Measurements from ENCODE around the gene FYB1.

FYB1 gene

DNA sequence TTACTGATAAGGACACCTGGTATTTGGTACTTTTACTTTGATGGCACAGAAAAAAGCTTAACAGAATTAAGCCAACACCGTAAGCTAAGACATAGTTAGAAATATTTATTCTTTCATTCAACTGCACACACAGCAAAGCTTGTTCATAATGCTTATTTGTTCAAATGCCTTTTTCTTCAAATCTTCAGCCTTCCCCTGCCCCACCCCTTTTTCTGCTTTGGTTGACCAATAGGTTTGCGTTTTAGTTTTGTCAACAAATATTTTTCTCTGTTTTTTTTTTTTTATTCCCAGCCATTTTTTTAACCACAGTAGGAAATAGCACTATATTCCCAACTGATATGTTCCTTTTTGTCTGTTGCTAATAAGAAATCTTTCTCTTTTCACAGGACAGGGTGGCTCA lies 140.2 kb downstream of the FYB1 start:
- no peak overlapping the region for H3K14ac ChIP-seq (ENCODE audit: low read length)
- no peak overlapping the region for H2BK120ac ChIP-seq (ENCODE audit: low read depth, low read length)
- no peaks in the 10 kb centered on the region for H3K9me3 ChIP-seq (replicated peaks in 1 of 2; ENCODE audit: control insufficient read depth in 2 of 2, insufficient read depth in 1 of 2, low read depth in 1 of 2, low read length in 2 of 2)
- no peak overlapping the region for H3K4me3 ChIP-seq (ENCODE audit: low read length in 2 of 2)
- no peaks in the 10 kb centered on the region for H3K4me1 ChIP-seq (ENCODE audit: control insufficient read depth in 2 of 2, insufficient read depth in 1 of 2, low read depth in 1 of 2, low read length in 2 of 2)
- H3K36me3 ChIP-seq (replicated peaks in 1 of 2; ENCODE audit: control insufficient read depth in 2 of 2, insufficient read depth in 2 of 2, low read length in 2 of 2): no peaks in the 10 kb centered on the region
- H3K27me3 ChIP-seq (ENCODE audit: control insufficient read depth in 3 of 3, insufficient read depth in 3 of 3, low read depth in 1 of 3, low read length in 3 of 3): peaks cover 0 to 4% (median 0%) of the 10 kb centered on the region in 3 experiments
- H4K8ac ChIP-seq (ENCODE audit: low read depth, low read length): no peak overlapping the region
- no peak overlapping the region for H2BK5ac ChIP-seq (ENCODE audit: low read length)
- no peak overlapping the region for H3K23ac ChIP-seq (ENCODE audit: low read depth, low read length, poor library complexity)
- H2BK15ac ChIP-seq (ENCODE audit: low read length): no peak overlapping the region
- H2BK12ac ChIP-seq (ENCODE audit: low read length): no peak overlapping the region
- H3K9ac ChIP-seq (ENCODE audit: low read depth, low read length, poor library complexity): no peak overlapping the region
- H3K4me2 ChIP-seq (ENCODE audit: insufficient read depth, low read length, poor library complexity, severe bottlenecking): no peak overlapping the region
- no peaks in the 10 kb centered on the region for H3K79me1 ChIP-seq (ENCODE audit: low read depth, low read length)
- H3K18ac ChIP-seq (ENCODE audit: low read length): no peak overlapping the region
- WGBS, 2 donors (ENCODE audit: extremely low coverage in 2 of 2, insufficient read length in 2 of 2, insufficient replicate concordance in 1 of 2): no CpG with 5 or more reads among the region's 2 CpGs
- DNase-seq (ENCODE audit: low spot score): no peak
- no peak overlapping the region for H2AK5ac ChIP-seq (ENCODE audit: low read depth, low read length)
- no peak overlapping the region for H3K4ac ChIP-seq (ENCODE audit: low read length)
- no peak overlapping the region for H3K27ac ChIP-seq (replicated peaks; ENCODE audit: low read length)
- H2AFZ ChIP-seq (ENCODE audit: low read length): no peak overlapping the region
- H4K91ac ChIP-seq (ENCODE audit: low read depth, low read length, poor library complexity): no peak overlapping the region

DNA sequence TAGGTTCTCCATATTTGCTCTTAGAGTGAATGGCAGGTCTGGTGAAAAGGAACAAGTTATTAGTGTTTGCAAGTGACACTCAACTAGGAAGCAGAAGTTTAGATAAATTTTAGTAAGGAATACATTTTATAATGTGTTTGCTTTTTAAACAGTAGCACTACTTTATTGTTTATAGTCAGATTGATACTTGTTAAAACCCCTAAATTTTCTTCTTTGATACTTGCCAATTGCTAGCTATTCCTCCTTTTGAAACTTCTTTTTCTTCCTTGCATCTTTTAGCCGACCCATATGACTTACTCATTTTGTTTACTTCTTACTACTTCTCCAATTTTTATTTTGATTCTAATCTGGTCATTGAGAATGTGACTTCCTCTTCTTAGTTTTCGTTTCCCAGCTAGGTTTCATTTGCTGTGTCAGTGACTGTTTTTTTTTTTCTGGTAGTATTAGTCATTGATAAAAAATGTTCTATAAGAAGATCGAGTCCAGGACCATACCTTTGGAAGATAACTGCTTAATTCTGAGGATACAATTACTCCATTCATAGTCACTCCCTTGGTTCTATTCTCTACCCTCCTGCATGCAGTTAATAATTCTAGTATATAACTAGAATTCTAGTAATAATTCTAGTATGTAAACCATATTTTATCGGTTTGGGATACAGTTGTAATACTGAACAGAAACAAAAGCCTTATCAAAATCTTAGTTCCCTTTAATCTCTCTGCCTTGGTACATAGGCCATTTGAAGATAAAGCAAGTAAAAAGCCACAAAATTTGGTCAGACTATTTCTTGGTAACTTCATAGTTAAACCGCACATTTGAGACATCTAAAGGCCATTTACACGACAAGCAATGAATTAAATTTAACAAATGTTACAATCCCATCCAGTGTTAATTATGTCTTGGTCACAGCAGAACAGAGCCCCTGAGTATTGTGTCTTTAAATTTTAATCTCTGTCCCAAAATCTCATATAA lies 142.3 kb downstream of the FYB1 start:
- H3K4me1 ChIP-seq (ENCODE audit: control insufficient read depth in 2 of 2, insufficient read depth in 1 of 2, low read depth in 1 of 2, low read length in 2 of 2): peaks cover 0 to 3% of the 10 kb centered on the region in 2 donors
- H3K27ac ChIP-seq (replicated peaks; ENCODE audit: low read length): no peak overlapping the region
- H3K18ac ChIP-seq (ENCODE audit: low read length): no peak overlapping the region
- H3K27me3 ChIP-seq (ENCODE audit: control insufficient read depth in 3 of 3, insufficient read depth in 3 of 3, low read depth in 1 of 3, low read length in 3 of 3): peaks cover 0 to 4% (median 0%) of the 10 kb centered on the region in 3 experiments
- H3K4me3 ChIP-seq (ENCODE audit: low read length in 2 of 2): no peak overlapping the region
- H2BK120ac ChIP-seq (ENCODE audit: low read depth, low read length): no peak overlapping the region
- H2BK5ac ChIP-seq (ENCODE audit: low read length): no peak overlapping the region
- H3K79me1 ChIP-seq (ENCODE audit: low read depth, low read length): peaks cover 1% of the 10 kb centered on the region
- DNase-seq (ENCODE audit: low spot score): no peak
- no peaks in the 10 kb centered on the region for H3K36me3 ChIP-seq (replicated peaks in 1 of 2; ENCODE audit: control insufficient read depth in 2 of 2, insufficient read depth in 2 of 2, low read length in 2 of 2)
- H2BK12ac ChIP-seq (ENCODE audit: low read length): no peak overlapping the region
- H2AFZ ChIP-seq (ENCODE audit: low read length): no peak overlapping the region
- no peaks in the 10 kb centered on the region for H3K9me3 ChIP-seq (replicated peaks in 1 of 2; ENCODE audit: control insufficient read depth in 2 of 2, insufficient read depth in 1 of 2, low read depth in 1 of 2, low read length in 2 of 2)
- no peak overlapping the region for H3K4ac ChIP-seq (ENCODE audit: low read length)
- H2AK5ac ChIP-seq (ENCODE audit: low read depth, low read length): no peak overlapping the region
- no peak overlapping the region for H3K4me2 ChIP-seq (ENCODE audit: insufficient read depth, low read length, poor library complexity, severe bottlenecking)
- WGBS, 2 donors (ENCODE audit: extremely low coverage in 2 of 2, insufficient read length in 2 of 2, insufficient replicate concordance in 1 of 2): no CpG with 5 or more reads among the region's 6 CpGs
- no peak overlapping the region for H3K9ac ChIP-seq (ENCODE audit: low read depth, low read length, poor library complexity)
- no peak overlapping the region for H3K14ac ChIP-seq (ENCODE audit: low read length)
- no peak overlapping the region for H4K8ac ChIP-seq (ENCODE audit: low read depth, low read length)
- H2BK15ac ChIP-seq (ENCODE audit: low read length): no peak overlapping the region
- no peak overlapping the region for H4K91ac ChIP-seq (ENCODE audit: low read depth, low read length, poor library complexity)
- H3K23ac ChIP-seq (ENCODE audit: low read depth, low read length, poor library complexity): no peak overlapping the region

DNA sequence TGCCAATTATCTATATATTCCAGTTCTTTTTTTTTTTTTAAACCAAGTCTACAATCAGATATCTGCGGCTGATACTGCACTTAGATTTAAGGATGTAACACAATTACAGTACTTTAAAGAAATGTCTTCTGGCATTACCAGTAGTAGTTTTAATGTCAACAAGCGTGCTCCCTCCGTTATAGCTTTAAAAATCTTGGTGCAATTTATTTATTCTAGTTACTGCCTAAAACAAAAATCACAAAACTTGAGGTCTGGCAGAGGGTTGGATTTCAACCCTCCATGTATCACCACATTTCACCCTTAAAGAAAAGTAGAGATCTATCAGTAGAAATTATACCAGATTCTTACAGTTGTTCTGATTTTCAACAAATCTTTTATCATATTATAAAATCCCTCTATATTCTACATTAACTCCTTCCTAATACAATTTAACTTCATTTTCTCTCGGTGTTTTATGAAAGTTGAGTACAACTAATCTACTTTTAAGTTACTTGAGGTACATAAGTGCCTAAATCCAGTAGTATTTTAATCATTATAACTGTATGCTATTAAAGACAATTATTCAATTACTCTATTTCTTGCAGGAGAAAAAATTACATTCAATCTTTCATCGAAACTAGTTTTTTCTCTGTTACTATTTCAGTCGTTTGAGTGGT lies 143.1 kb downstream of the FYB1 start:
- Histone ChIP-seq H3K36me3 (replicated peaks in 1 of 2; ENCODE audit: control insufficient read depth in 2 of 2, insufficient read depth in 2 of 2, low read length in 2 of 2) (no peaks in the 10 kb centered on the region), H3K4ac (ENCODE audit: low read length) (no peak overlapping the region), H3K27me3 (ENCODE audit: control insufficient read depth in 3 of 3, insufficient read depth in 3 of 3, low read depth in 1 of 3, low read length in 3 of 3) (peaks cover 0 to 4% (median 0%) of the 10 kb centered on the region in 3 experiments), H2AK5ac (ENCODE audit: low read depth, low read length) (no peak overlapping the region), H3K4me3 (ENCODE audit: low read length in 2 of 2) (no peak overlapping the region), H3K9me3 (replicated peaks in 1 of 2; ENCODE audit: control insufficient read depth in 2 of 2, insufficient read depth in 1 of 2, low read depth in 1 of 2, low read length in 2 of 2) (no peaks in the 10 kb centered on the region), H3K9ac (ENCODE audit: low read depth, low read length, poor library complexity) (no peak overlapping the region), H2BK15ac (ENCODE audit: low read length) (no peak overlapping the region), H3K14ac (ENCODE audit: low read length) (no peak overlapping the region), H4K91ac (ENCODE audit: low read depth, low read length, poor library complexity) (no peak overlapping the region), H3K27ac (replicated peaks; ENCODE audit: low read length) (no peak overlapping the region), H3K4me2 (ENCODE audit: insufficient read depth, low read length, poor library complexity, severe bottlenecking) (no peak overlapping the region), H3K79me1 (ENCODE audit: low read depth, low read length) (peaks cover 1% of the 10 kb centered on the region), H2BK12ac (ENCODE audit: low read length) (no peak overlapping the region), H3K4me1 (ENCODE audit: control insufficient read depth in 2 of 2, insufficient read depth in 1 of 2, low read depth in 1 of 2, low read length in 2 of 2) (peaks cover 0 to 3% of the 10 kb centered on the region in 2 donors), H2AFZ (ENCODE audit: low read length) (no peak overlapping the region), H4K8ac (ENCODE audit: low read depth, low read length) (no peak overlapping the region), H2BK120ac (ENCODE audit: low read depth, low read length) (no peak overlapping the region), H3K23ac (ENCODE audit: low read depth, low read length, poor library complexity) (no peak overlapping the region), H2BK5ac (ENCODE audit: low read length) (no peak overlapping the region), H3K18ac (ENCODE audit: low read length) (no peak overlapping the region)
- DNase-seq (ENCODE audit: low spot score): no peak
- 100% methylated on average over 1 of the region's 6 CpGs for WGBS, 2 donors (ENCODE audit: extremely low coverage in 2 of 2, insufficient read length in 2 of 2, insufficient replicate concordance in 1 of 2)

All from neuronal stem cell (in vitro differentiated cells).